Activated T-helper 9 cell treated with anti-CD3 and anti-CD28 coated beads, Interleukin-2, amount 50 U/mL, for 16 hours (primary cell): ENCODE measurements around the gene PLXNC1.

ENCODE experiments used
- DNase-seq: peaks from one replicate; pipeline ENCODE4 v3.0.0-alpha.2; 2020; ENCODE audit warnings: low read depth

Gene PLXNC1

GRCh38 chr12:94265539-94265938 is 117.2 kb downstream of the PLXNC1 start:
- DNase-seq = no peak

DNA sequence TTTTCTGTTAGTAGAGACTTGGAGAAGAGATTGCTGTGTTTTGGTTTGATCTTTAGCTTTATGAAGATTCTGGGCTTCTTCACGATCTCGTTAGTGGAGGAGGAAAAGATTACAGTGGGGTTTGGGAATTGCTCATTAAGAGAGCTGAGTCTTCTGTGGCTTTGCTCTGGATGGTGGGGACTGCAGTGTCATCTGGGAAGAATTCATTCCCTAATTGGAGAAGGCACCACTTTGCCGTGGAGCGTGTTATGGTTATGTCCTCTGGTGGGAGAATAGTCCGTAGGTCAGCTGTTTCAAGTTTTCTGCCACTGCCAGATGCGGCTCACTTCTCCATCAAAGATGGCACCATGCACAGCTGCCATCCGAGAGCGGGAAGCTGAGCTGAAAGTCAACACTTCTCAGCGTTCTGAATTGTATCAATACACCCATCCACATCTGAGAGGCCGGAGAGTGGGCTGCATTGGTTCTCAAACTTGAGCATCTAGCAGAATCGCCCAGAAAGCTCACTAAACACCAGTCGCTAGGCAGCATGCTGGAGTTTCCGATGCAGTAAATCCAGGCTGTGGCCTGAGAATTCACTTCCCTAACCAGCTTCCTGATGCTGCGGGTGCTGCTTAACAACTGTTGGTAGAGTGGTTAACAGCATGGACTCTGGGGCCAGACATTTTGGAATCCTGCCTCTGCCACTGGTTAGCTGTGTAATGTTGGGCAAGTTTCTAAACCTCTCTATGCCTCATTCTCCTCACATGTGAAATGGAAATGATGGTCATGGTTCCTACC is 117.8 kb downstream of the PLXNC1 start:
- no peak for DNase-seq

DNA sequence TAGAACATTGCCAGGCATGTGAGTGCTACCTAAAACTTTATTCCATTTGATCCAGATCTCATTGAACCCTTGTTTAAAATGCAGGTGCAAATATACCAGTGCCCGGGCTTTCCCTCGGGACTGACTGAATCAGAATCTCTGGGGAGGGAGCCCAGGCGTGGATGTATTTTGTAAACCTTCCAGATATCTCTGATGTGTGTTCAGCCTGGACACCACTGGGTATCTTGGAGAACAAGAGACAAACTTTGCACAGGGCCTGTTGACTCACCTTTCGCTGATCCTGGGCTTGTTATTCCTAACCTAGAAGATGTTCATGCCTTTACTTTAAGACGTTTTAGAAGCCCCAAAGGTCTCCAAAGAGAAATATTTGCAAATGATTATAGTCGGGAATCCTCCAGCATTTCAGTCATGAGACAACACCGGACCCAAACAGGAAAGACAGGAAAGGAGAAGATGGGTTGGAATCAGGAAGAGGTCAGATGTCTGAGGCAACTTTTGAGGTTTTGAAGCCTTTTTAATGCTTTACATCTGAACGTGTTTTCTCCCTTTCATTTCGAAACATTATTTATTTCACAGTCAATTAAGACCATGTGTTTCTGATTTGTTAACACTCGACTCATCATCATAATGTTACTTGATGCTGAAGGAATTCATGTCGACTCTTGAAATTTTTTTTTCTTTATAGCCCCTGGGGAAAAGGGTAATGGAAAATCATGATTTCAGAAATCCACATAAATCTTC is 118.6 kb downstream of the PLXNC1 start:
- no peak for DNase-seq

DNA sequence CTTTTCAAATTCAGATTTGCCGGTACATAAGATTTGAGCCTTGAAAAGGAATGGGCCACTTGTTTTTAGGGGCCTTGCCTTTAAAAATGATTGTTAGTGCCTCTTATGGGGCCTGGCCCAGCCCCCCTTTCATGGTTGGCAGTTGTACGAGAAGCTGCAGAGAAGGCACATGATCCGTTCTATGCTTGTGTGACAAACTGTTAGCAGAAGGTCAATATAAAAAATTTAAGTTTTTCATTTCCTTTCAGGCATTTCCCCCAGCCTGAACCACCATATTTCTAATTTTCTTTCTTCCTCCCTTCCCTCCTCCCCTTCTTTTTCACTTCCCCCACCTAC is 119.1 kb downstream of the PLXNC1 start:
- no peak for DNase-seq

DNA sequence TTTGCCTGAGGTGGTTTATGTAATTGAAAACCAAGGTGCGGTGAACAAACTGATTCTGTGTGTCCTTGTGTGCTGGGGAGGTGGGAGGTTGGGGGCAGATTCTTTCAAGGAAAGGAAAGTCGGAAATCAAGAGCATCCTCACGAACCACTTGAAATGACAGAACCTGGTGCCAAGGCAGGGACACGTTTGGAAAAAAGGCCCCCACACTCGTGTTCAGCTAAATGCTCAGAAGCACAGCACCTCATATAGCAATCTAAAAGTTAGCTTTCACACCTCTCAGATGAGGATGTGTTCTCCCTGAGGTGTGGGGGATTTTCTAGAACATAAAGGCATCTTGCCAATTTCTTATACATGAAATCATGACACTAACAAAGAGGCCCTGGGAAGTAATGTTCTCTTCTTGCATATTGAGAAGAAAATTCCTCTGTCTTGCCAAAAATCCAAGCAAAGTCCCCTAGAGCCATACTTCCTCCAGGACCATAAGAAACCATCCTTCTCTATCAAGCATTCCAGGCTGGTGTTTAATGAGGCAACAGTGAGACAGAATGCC is 119.6 kb downstream of the PLXNC1 start:
- DNase-seq = no peak

DNA sequence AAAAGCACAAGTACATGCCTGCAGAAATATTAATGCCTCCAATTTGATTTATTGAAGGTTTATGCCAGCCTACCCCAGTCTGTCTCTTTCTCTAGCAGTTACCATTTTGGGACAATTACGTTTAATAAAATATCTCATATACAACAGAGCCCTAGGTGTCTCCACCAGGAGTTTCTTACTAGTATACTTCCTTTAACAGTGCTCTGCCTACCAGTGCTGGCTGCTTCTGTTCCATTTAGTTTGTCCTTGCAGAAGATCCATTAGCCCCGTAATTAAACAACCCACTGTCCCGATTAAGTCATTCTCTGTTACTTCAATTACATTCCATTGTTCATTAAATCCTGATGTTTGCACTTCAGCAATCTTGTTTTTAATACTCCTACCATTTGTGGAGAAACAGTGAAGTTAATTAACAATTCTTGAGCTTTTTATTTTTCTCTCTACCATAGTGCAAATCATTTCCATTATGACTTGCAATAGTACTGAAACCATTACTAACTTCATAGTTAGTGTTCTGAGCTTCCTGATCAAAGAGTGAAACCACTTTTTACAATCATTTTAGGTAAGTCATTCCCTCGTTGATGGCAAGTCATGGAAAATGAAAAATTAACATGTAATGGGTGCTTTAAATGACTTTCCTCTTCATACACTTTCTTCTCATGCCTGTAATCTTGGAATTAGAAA is 121.1 kb downstream of the PLXNC1 start:
- DNase-seq = no peak

GRCh38 chr12:94271351-94271750 is 123.0 kb downstream of the PLXNC1 start:
- DNase-seq = no peak

DNA sequence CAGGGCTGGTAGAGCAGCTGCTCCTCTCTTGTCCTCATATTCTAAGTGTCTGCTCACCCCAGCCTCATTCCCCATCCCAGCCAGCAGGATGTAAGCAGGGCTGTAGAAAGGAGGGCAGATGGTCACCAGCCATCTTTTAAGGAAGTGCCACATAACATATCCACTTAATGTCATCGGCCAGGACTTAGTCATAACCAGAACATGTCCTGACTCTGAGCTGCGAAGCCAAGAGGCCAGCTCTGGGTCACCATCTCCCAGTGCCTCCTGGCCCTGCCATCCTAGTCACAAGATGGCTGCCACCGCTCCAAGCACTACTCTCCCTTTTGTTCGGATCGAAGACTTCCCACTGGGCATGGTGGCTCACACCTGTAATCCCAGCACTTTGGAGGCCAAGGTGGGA is 123.9 kb downstream of the PLXNC1 start:
- DNase-seq = no peak

- no peak for DNase-seq
Observed at GRCh38 chr12:94273272-94273671, 124.9 kb downstream of the PLXNC1 start.

- DNase-seq = no peak
Observed at GRCh38 chr12:94276725-94277124, 128.3 kb downstream of the PLXNC1 start.

- no peak for DNase-seq
Observed at GRCh38 chr12:94277426-94278000, 129.1 kb downstream of the PLXNC1 start.

DNA sequence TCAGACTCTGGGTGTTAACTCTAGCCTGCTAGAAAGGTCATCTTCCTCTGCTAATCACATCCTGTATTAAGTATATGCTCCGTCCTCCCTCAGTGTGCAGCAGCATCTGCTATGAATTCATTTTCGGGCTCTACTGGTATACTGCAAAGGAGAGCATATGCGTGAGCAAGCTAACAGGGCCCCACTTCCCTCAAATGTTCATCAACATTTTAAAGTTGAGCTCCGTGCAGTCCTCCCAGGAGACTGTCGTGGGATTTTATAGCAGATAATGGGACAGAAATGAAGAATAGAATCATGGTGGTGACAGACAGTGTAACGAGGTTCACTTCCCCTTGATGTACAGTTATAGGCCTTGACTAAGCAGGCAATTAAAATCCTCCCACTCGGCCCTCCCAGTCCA is 131.7 kb downstream of the PLXNC1 start:
- no peak for DNase-seq

- DNase-seq = no peak
Observed at GRCh38 chr12:94282675-94283074, 134.3 kb downstream of the PLXNC1 start.

DNA sequence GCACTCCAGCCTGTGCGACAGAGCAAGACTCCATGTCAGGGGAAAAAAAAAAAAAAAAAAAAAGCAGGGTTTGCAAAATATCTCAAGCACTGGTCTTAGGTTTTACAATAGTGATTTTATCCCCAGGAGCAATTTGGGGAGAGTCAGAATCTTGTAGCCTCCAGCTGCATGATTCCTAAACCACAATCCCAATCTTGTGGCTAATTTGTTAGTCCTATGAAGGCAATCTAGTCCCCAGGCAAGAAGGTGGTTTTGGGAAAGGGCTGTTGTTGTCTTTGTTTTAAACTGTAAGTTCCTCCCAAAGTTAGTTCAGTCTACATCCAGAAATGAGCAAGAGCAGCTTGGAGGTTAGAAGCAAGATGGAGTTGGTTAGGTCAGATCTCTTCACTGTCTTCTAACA is 135.7 kb downstream of the PLXNC1 start:
- no peak for DNase-seq

DNA sequence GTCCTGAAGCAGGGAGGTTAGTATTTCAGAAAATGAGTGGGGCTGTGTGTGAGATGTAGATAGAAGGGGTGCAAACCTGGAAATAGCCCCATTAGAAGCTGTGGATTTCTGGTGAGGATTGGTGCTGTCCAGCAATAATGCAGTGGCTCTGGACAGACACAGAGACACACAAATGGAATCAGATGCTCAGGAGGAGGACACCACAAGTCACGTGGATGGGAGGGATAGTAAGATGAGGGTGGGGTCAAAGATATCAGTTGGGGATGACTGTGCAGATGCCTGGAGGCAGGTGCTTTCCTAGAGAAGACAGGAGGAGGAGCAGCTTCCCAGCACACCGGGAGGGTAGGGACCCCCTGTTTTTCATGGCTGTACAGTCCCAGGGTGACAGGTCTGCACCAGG is 136.5 kb downstream of the PLXNC1 start:
- no peak for DNase-seq

GRCh38 chr12:94285943-94286582 is 137.7 kb downstream of the PLXNC1 start:
- DNase-seq = no peak

GRCh38 chr12:94286583-94287244 is 138.3 kb downstream of the PLXNC1 start:
- DNase-seq = no peak

DNA sequence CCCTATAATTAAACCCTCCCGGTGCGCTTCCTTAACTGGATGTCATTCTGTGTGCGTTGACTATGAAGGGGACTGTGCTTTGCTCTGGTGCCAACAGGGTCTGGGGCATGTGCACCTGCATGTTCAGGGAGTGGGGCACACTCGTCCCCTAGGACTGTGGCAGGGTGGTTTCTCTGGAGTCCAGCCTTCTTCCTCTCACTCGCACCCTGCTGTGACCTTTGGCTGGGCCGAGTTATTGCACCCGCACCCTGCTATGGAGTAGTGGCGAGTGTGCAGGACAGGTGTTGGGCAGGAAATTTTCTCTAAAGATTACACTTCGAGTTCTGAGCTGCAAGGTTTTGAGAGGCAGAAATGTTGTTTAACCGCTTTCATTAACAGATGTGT is 138.9 kb downstream of the PLXNC1 start:
- no peak for DNase-seq

GRCh38 chr12:94289461-94290312 is 141.3 kb downstream of the PLXNC1 start:
- no peak for DNase-seq

DNA sequence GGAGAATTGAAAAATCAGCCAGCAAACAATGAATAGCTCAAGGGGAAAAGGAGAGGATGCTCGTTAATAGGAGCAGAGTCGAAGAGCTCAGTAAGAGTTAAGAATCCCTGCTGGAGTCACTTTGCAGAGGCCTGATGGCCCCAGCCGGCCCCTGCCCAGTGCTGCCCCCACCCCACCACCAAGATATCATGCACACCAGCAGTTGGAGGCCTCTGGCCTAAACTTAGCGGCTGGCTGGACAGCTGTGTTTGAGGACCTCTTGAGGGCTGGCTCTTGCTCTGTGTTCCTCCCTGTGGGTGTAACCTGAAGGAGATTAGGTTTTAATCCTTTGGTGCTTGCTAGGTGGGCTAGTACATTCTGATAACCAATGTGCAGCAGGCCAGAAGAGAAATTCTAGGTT is 142.0 kb downstream of the PLXNC1 start:
- no peak for DNase-seq
